ENCODE results near the gene WDR47.
"Not testable (repeated sequence)": the region's sequence is repeated elsewhere in the genome, so short reads cannot be mapped to it uniquely, and the experiment has no call there.

WDR47 gene

GRCh38 chr1:108962681-108963051 lies 79.2 kb downstream of the WDR47 start:
- no peak for DNase-seq (ENCODE audit: low read depth in 2 of 2)

DNA sequence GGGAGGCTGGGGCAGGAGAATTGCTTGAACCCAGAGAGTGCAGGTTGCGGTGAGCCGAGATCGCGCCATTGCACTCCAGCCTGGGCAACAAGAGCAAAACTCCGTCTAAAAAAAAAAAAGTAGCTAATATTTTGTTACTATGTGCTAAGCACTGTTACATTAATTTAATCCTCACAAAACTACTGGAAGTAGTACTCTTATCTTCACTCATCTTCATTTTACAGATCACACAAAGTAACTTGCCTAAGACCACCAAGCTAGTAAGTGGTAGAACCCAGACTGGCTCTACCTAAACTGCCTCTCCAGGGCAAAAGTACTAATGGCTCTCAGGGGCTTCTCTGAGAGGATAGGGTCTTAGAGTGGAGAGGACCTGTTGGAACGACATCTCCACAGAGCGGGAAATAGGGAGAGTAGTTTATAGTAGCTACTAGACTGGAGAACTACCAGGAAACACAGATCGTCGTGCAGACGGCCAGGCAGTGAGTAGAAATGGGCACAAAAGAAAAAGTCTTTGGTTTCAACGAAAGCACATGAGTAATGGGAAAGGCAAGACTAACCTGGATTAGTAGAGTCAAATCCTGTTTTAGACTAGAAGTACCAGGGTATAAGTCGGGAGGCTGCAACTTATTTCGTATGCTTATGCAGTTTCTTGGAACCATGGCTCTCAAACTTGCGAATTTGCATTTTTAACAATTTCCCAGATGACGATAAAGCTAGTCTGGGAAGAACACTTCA lies 80.0 kb downstream of the WDR47 start:
- no peak for DNase-seq (ENCODE audit: low read depth in 2 of 2)

DNA sequence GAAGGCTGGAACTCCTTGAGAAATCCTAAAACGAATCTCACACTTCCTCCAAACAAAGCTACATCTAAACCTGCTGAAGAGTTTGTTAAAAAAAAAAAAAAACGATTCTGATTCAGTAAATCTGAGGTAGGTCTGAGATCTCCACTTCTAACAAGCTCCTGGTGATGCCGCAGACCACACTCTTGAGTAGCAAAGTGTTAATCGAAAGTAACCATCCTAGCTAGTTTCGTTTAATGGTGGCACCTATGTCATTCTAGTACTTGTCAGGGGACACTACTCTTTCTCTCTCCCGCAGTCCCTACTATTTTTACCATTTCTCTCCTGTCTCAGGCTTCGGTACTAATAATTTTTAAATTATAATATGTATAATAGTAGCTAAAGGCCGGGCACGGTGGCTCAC lies 80.7 kb downstream of the WDR47 start:
- no peak for DNase-seq (ENCODE audit: low read depth in 2 of 2)

DNA sequence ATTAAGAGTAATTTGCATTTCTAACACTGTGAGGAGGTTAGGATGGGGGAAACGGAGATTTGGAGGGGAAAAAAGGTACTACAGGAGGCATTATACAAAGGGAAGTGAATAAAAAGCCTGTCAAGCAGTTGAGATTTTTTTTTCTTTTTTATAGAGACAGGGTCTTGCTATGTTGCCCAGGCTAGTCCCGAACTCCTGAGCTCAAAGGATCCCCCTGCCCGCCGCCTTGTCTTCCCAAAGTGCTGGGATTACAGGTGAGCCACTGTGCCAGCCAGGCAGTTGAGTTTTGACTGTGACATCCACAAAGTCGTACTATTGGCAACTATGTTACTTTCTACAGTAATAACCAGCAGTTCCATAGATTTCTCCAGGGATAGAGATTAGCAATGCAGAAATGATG lies 81.2 kb downstream of the WDR47 start:
- no peak for DNase-seq (ENCODE audit: low read depth in 2 of 2)

GRCh38 chr1:108957888-108958287 lies 84.0 kb downstream of the WDR47 start:
- DNase-seq (ENCODE audit: low read depth in 2 of 2), result no peak

DNA sequence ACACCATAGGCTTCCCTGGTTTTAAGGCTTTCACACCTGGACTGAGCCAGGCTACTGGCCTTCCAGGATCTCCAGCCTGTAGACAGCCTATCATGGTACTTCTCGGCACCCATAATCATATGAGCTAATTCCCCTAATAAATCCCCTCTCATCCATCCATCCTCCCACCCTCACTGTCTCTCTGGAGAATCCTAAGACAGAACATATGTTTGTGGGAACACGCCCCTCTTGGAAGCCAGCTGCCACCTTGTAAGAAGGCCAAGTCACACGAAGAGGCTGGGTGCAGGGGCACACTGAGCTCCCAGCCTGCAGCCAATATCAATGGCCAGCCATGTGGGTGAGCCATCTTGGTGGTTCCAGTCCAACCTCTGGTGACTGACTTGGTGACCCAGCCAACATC lies 86.0 kb downstream of the WDR47 start:
- DNase-seq (ENCODE audit: low read depth in 2 of 2), result no peak

GRCh38 chr1:108955111-108955510 lies 86.8 kb downstream of the WDR47 start:
- no peak for DNase-seq (ENCODE audit: low read depth in 2 of 2)

DNA sequence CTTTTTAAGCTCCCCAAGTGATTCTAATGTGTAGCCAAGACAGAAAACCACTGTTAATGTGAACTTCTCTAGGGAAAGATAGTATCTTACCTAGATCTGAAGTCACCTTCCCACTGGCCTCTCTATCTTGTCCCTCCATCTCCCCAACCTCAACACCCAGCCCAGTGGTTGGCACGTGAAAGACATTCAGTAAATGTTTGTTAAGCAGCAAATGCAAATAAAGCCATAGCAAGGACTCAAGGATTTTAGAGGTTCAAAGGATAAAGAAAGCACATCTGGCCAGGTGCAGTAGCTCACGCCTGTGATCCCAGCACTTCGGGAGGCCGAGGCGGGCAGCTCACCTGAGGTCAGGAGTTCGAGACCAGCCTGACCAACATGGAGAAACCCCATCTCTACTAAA lies 88.5 kb downstream of the WDR47 start:
- DNase-seq (ENCODE audit: low read depth in 2 of 2), result no peak

GRCh38 chr1:108951242-108951641 lies 90.7 kb downstream of the WDR47 start:
- no peak for DNase-seq (ENCODE audit: low read depth in 2 of 2)

- no peak for DNase-seq (ENCODE audit: low read depth in 2 of 2)
Measured at GRCh38 chr1:108949044-108949443, 92.9 kb downstream of the WDR47 start.

- no peak for DNase-seq (ENCODE audit: low read depth in 2 of 2)
Measured at GRCh38 chr1:108947871-108948525, 93.9 kb downstream of the WDR47 start.

GRCh38 chr1:108936170-108936569 lies 105.7 kb downstream of the WDR47 start:
- DNase-seq (ENCODE audit: low read depth in 2 of 2), result no peak

DNA sequence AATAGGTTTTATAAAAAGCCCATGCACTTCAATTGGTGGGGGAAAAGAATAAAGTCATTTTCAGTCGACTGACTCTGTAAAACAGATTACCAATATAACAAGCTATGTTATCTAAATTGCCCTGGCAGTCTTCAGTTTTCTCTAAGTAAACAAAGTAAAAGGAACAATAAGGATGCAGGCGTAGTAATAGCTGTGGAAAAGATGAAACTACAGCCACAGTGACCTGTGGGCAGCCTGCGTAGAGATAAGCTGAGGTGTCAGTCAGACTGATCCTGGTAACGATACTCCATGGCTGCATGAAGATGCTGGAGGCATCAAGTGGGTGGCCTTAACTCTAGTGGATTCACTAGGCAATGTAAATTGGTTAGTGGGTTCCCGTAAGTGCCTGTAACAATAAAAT lies 108.0 kb downstream of the WDR47 start:
- DNase-seq (ENCODE audit: low read depth in 2 of 2), result no peak

DNA sequence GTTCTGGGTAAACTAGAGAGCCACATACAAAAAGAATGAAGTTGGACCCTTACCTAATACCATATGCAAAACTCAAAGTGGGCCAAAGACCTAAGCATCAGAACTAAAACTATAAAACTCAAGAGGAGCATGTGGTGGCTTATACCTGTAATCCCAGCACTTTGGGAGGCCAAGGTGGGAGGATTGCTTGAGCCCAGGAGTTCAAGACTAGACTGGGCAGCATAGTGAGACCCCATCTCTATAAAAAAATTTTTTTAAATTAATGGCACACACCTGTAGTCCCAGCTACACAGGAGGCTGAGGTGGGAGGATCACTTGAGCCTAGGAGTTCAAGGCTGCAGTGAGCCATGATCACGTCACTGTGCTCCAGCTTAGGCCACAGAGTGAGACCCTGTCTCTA lies 114.3 kb downstream of the WDR47 start:
- not testable (repeated sequence) for DNase-seq (ENCODE audit: low read depth in 2 of 2)

GRCh38 chr1:108925920-108926319 lies 116.0 kb downstream of the WDR47 start:
- no peak for DNase-seq (ENCODE audit: low read depth in 2 of 2)

All from stimulated activated CD8-positive, alpha-beta memory T cell treated with anti-CD3 and anti-CD28 coated beads, Interleukin-15, amount 100 ng/mL, for 48 hours (primary cell).